OCI-LY1 (cell line): ENCODE results near the gene AXDND1.

Experiments
- H2AFZ ChIP-seq: fragments of 200-600 bp; sonication (generic), shearing (Covaris generic); 2 replicates; pipeline ENCODE4 v1.6.0; 2014; ENCODE audit warnings: antibody characterized with exemption, mild to moderate bottlenecking, low read length
- H3F3A ChIP-seq: fragments of 200-600 bp; sonication (generic), shearing (Covaris generic); 2 replicates; pipeline ENCODE4 v1.6.0; 2014; ENCODE audit warnings: mild to moderate bottlenecking, antibody characterized with exemption, low read length, moderate library complexity; ENCODE audit not compliant: insufficient read depth
- H3K27ac ChIP-seq: fragments of 200-600 bp; sonication (generic); 2 replicates; pipeline ENCODE4 v1.5.1; 2014; ENCODE audit warnings: low read length, mixed run types, mild to moderate bottlenecking, low read depth; ENCODE audit not compliant: poor library complexity, severe bottlenecking
- H3K27me3 ChIP-seq: fragments of 200-600 bp; sonication (generic); 2 replicates; pipeline ENCODE4 v1.6.0; 2014; ENCODE audit warnings: antibody characterized with exemption, mild to moderate bottlenecking, low read length, moderate library complexity; ENCODE audit not compliant: insufficient read depth
- H3K36me3 ChIP-seq: fragments of 200-600 bp; sonication (generic); 2 replicates; pipeline ENCODE4 v1.6.1; 2014; ENCODE audit warnings: mild to moderate bottlenecking, antibody characterized with exemption, low read length, moderate library complexity, mixed read lengths; ENCODE audit not compliant: insufficient read depth
- H3K4me1 ChIP-seq: fragments of 200-600 bp; sonication (generic); 2 replicates; pipeline ENCODE4 v1.5.1; 2014; ENCODE audit warnings: mild to moderate bottlenecking, low read length, moderate library complexity; ENCODE audit not compliant: insufficient read depth, severe bottlenecking
- H3K4me2 ChIP-seq: fragments of 200-600 bp; sonication (generic), shearing (Covaris generic); 2 replicates; pipeline ENCODE4 v1.6.1; 2014; ENCODE audit warnings: low read length
- H3K4me3 ChIP-seq: fragments of 200-600 bp; sonication (generic); 2 replicates; pipeline ENCODE4 v1.5.1; 2014; ENCODE audit warnings: low read length, low read depth, mild to moderate bottlenecking, mixed read lengths; ENCODE audit not compliant: poor library complexity, severe bottlenecking
- H3K79me2 ChIP-seq: fragments of 200-600 bp; shearing (Covaris generic); 2 replicates; pipeline ENCODE4 v1.6.1; 2016; ENCODE audit warnings: mixed run types, low read length, mixed read lengths; ENCODE audit not compliant: insufficient read depth
- H3K9ac ChIP-seq: fragments of 200-600 bp; sonication (generic), shearing (Covaris generic); 2 replicates; pipeline ENCODE4 v1.6.1; 2014; ENCODE audit warnings: mild to moderate bottlenecking, low read length, mixed read lengths
- H3K9me2 ChIP-seq: fragments of 200-600 bp; sonication (generic), shearing (Covaris generic); 2 replicates; pipeline ENCODE4 v1.6.1; 2014; ENCODE audit warnings: low read depth, mild to moderate bottlenecking, low read length, mixed read lengths
- H3K9me3 ChIP-seq: fragments of 200-600 bp; shearing (Covaris generic); 2 replicates; pipeline ENCODE4 v1.6.1; 2014; ENCODE audit warnings: low read length, mixed read lengths
- H4K20me1 ChIP-seq: fragments of 200-600 bp; sonication (generic), shearing (Covaris generic); 2 replicates; pipeline ENCODE4 v1.6.0; 2016; ENCODE audit warnings: mild to moderate bottlenecking, low read length; ENCODE audit not compliant: insufficient read depth
- EZH2 ChIP-seq: fragments of 200-600 bp; sonication (generic), shearing (Covaris generic); IDR thresholded peaks from 2 replicates; pipeline ENCODE4 v1.8.0; 2017; ENCODE audit warnings: borderline replicate concordance, mixed run types, mild to moderate bottlenecking, antibody characterized with exemption, low read length, moderate library complexity, mixed read lengths

The AXDND1 gene

GRCh38 chr1:179601093-179601492 lies 235.3 kb downstream of the AXDND1 start:
- Histone ChIP-seq H3K4me2 (no peak overlapping the region), H3K79me2 (no peaks in the 10 kb centered on the region), H3K27me3 (no peaks in the 10 kb centered on the region), H3F3A (no peaks in the 10 kb centered on the region), H3K9ac (no peak overlapping the region), H3K9me2 (no peaks in the 10 kb centered on the region), H3K4me3 (no peak overlapping the region), H3K27ac (no peak overlapping the region), H4K20me1 (no peaks in the 10 kb centered on the region), H3K4me1 (no peaks in the 10 kb centered on the region), H3K9me3 (no peaks in the 10 kb centered on the region), H3K36me3 (no peaks in the 10 kb centered on the region), H2AFZ (no peak overlapping the region)
- TF ChIP-seq EZH2: no peak
